GM12872 (cell line): Measurements from ENCODE around the gene AANAT.

Source experiments
- TF ChIP-seq, protein P1 (sequence below): IDR thresholded peaks from 3 replicates; pipeline ENCODE4 v1.5.1; 2011; ENCODE audit warnings: low read depth, mild to moderate bottlenecking, low read length, moderate library complexity; ENCODE audit not compliant: insufficient read depth

Gene AANAT

DNA sequence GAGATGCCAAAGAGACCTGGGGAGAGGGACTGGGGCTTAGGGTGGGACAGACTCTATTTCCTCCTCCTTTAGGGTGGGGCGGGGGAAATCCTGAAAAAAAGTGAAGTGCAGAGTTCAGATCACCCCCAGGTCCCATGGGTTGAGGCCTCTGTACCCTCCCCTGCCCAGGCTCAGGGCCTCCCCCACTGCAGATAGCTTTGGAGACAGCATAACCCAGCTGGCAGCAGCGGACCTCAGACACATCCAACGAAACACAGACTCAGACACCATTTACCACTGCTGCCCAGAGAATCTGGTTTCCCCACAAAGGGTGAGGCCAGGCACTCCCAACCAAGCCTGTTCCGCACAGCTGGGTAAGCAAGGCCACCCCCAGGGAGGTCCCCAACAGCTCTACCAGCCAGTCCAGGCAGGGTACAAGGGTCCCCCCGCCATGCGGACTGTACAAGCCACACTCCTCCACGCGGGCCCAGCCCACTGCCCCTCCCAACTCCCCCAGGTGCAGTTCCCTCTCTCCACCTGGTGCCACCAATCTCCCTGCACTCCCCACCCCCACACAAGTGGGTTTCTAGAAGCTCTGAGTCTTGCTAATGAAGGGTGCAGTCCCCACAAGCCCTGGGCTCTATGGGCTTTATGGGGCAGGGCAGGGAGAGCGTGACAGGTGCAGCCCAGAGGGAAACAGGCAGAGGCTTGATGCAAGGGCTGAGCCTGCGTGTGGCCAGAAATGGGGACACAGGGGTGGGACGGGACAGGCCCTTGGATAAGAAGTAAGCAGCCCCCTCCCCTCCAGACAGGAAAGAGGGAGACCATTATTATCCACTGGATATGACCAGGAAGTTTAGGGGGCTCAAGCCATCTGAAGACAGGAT lies 25.0 kb downstream of the AANAT start:
- TF ChIP-seq, protein P1, sequence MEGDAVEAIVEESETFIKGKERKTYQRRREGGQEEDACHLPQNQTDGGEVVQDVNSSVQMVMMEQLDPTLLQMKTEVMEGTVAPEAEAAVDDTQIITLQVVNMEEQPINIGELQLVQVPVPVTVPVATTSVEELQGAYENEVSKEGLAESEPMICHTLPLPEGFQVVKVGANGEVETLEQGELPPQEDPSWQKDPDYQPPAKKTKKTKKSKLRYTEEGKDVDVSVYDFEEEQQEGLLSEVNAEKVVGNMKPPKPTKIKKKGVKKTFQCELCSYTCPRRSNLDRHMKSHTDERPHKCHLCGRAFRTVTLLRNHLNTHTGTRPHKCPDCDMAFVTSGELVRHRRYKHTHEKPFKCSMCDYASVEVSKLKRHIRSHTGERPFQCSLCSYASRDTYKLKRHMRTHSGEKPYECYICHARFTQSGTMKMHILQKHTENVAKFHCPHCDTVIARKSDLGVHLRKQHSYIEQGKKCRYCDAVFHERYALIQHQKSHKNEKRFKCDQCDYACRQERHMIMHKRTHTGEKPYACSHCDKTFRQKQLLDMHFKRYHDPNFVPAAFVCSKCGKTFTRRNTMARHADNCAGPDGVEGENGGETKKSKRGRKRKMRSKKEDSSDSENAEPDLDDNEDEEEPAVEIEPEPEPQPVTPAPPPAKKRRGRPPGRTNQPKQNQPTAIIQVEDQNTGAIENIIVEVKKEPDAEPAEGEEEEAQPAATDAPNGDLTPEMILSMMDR = no peak

DNA sequence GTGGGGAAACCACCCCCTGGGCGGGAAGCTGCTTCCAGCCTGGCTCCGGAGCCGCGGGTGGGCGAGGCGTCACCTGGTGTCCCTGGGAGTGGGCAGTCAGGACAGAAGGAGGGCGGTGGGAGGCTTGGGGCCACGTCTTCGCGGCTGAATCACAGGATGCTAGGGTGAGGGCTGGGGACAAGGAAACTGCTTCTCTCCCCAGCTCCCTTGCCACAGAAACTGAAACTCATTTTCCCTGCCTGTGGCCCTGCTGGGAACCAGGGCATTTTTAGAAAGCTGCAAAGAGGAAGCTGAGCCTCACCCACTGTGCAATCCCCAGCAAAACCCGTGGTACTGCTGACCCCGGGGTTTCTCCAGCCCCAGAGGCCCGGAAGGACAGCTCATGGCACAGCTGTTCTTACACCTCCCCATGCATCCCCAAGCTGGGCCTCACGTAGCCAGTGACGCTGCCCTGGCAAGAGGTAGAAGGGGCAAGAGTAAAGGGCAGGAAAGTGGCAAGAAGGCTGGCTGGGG lies 25.6 kb downstream of the AANAT start:
- TF ChIP-seq, protein P1 = no peak

DNA sequence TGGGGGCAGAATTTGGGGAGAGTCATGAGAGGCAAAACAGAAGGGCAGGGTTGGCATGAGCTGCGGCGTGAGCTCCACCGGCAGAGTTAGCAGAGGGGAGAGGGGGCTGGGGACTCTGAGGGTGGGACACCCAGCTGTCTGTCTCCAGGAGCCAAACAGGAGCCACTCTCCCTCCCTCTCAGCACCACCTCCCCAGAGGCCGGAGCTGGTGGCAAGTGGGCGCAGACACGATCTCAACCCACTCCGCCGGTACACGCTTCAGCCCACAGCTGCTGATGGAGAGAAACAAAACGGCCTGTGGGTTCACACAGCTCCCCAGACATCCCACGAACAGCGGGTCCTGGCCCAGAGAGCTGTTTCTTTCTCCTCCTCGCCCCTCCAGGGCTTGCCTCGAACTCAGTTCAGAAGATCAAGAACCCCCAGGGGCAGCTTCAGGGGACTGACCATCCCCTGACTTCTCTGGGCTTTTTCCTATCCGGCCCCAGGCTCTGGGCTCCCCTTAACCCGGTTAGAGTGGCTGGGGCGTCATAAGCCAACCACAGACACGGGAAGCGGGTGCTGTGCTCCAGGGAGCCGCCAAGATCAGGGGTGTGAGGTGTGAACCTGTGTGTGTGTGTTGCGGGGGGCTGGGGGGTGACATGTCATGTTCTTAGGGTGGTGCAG lies 26.2 kb downstream of the AANAT start:
- TF ChIP-seq, protein P1 = no peak

DNA sequence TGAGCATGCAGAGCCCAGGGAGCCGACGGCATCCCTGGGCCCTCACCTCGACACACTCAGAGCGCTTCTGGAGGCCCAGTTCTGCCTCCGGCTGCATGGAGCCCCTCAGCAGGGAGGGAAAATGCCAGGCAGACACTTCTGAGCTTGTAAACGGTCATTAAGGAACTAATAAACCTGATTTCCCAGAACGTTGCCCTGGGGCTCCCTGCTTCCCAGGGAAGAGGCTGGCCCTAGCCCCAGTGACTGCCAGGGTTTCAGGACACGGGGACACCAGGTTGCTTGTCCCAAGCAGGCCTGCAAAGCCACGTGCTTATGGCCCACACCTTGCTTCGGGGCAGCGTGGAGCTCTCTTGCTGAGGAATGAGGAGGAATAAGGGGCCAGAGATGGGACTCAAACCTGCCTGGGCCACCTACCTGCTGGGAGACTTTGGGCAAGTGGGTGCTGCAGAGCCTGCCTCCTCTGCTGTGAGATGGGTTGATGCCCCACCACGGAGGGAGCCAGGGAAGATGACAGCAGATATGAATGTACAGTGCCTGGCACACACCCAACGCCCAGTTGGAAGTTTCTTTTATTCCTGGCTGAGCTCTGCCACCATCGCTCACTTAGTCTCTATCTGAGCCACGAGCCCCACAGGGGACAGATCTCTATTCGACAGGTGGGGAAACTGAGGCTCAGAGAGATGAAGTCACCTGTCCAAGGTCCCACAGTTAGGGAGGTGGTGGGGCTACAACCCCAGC lies 28.4 kb downstream of the AANAT start:
- TF ChIP-seq, protein P1 = no peak

DNA sequence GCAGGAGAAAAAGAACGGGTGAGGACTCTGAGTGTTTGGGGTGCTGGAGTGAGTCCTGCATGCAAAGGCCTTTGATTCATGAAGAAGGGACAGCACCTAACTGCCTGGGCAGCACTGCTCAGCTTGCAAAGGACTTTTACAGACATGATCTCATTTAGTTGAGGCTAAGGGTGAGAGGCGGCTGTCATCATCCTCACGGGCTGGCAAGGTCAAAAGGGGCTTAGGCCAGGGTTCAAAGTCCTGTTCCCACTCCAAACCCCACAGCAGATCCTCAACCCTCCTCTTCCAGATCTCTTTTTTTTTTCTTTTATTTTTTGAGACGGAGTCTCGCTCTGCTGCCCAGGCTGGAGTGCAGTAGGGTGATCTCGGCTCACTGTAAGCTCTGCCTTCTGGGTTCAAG lies 29.1 kb downstream of the AANAT start:
- TF ChIP-seq, protein P1 = no peak

DNA sequence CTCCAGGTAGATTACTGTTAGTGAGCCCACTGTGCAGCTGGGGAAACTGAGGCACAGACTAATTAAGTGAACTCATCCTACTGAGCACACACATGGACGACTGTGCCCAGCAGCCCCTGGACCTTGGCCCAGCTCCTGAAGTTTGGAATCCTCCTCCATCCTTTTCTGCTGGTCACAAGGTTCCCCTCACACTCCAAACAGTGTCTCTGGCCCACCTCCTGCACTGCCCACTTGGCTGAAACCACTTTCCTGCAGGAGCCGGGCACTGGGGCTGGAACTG lies 30.2 kb downstream of the AANAT start:
- TF ChIP-seq, protein P1 = no peak
